Fibroblast of mammary gland (primary cell): ENCODE measurements around the gene POLR3K.

Experiments used
- DNase-seq: peaks from one replicate; pipeline ENCODE4 v3.0.0-alpha.2; 2010; ENCODE audit warnings: low read depth
- H3K4me3 ChIP-seq: 2 replicates; pipeline ENCODE4 v1.5.1; 2011; ENCODE audit warnings: low read depth, mild to moderate bottlenecking, low read length, moderate library complexity; ENCODE audit not compliant: control insufficient read depth
- CTCF ChIP-seq: conservative IDR thresholded peaks from 2 replicates; pipeline ENCODE4 v1.5.1; 2011; ENCODE audit warnings: low read depth, low read length, inconsistent platforms; ENCODE audit not compliant: control insufficient read depth, insufficient read depth

Gene POLR3K

DNA sequence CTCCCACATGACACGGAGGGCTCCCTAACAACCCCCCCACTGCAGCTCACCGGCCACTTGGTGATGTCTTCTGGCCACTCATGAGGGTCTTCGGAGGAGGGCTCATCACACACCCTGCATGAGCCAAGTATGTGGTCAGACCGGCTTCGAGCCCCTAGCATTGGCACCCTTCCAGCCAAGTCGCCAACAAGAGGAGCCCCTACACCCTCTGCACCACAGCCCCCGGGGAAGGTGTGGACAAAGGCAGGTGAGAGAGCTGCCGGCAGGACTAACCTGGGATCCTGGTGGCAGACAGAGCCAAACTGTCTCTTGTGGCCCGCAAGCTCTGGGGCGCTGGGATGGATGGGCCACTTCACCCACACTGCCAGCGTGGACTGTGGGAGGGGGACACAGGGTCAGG, 6.8 kb upstream of the POLR3K start:
- H3K4me3 ChIP-seq = no peak overlapping the region
- TF ChIP-seq CTCF = no peak
- DNase-seq = no peak

GRCh38 chr16:59440-60059, 6.1 kb upstream of the POLR3K start:
- no peak for TF ChIP-seq CTCF
- no peak overlapping the region for H3K4me3 ChIP-seq
- DNase-seq = no peak

DNA sequence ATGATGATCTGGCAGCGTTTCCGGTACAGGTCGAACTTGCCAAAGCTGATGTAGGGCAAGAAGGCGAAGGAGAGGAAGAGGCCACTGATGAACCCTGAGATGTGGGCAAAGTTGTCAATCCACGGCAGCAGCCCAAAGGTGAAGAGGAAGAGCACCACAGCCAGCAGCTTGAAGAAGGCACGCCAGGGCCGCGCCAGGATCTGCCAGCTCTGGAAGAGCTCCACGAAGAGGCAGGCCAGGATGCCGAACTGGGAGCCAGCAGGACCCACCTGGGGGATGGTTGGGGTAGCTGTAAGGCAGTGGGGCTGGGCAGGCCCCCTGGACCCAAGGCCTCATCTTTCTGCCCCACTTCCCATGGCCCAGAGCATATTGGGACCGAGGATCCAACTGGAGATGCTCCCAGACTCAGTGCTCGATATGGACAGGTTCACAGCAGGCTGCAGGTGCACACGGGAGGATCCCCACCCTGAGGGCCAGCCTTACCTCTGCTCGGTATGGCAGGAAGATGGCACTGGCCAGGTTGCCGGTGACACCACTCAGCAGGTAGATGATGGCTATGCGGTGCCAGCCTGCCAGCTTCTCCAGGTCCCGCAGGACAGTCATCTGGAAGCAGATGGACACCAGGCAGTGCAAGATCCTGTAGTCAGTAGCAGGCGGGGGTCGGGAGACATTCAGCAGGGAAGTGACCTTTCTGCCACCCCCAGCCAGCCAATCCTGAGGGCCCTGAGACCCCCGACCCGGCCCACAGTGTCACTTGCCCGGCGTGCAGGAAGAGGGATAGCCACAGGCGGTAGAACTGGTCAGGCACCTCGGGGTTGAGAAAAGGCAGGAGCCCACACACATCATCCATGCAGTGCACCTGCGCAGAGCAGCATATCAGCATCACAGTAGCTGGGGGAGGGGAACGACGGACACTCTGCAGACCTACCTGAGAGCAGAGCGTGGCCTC, 5.4 kb upstream of the POLR3K start:
- no peak overlapping the region for H3K4me3 ChIP-seq
- DNase-seq = no peak
- TF ChIP-seq CTCF = no peak

DNA sequence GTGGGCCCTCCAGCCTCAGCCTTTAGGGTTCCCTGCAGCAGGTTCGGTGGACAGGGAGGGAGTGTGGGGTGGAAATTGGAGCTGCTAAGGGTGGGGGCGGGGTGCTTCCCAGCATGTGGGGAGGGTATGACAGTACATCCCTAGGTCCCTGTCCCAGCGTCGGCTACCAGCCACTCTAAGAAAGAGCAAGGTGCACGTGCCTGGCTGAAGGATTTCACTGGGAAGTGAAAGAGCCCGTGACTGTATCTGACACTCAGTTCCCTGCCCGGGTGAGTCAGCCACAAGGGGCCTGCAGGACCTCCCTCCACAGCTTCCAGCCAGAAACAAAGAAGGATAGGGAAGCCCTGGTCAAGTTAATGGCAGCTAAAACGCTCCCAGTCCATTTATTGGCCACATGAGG, 4.3 kb upstream of the POLR3K start:
- no peak overlapping the region for H3K4me3 ChIP-seq
- TF ChIP-seq CTCF = no peak
- DNase-seq = peak; percentile 57

DNA sequence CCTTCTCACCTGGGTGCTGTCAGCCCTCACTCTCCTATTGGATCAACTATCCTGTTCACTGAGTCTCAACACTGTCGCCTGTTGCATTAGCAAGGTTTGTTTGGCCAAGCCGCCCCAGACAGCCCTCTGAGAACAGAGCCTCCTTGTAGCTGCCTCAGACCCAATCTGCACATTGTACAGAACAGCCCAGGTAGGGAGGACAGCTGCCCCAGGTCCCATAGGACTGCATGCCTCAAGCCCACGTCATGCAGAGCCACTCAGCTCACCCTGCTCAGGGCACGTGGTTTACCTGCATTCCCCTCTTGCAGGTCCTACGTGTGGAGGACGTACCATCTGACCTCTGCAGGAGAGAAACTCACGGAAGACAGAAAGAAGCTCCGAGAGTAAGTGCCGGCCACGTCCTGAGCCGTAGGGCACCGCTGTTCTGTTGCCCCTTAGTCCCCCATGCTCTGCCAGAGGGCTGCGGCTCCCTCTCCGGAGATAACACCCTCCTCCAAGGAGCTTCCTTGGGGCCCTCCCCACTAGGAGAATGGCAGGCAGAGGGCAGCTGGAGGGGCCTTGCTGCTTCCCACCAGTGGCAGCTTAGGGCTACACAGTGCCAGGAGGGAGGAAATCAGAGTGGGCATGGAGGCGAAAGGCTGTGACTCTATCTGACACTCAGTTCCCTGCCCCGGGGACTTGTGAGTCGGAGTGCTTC, 3.0 kb upstream of the POLR3K start:
- H3K4me3 ChIP-seq = no peak overlapping the region
- no peak for TF ChIP-seq CTCF
- DNase-seq = no peak

- TF ChIP-seq CTCF = no peak
- DNase-seq = no peak
- H3K4me3 ChIP-seq = no peak overlapping the region
Observed at GRCh38 chr16:55571-56136, 2.2 kb upstream of the POLR3K start.
